HEK293T (cell line): ENCODE measurements around the gene TRAPPC2.

Experiments used
- CTCF ChIA-PET: fragments of 350-600 bp; formaldehyde crosslinking; extraction: SDS; loops from one replicate; lab custom pipeline; 2021; ENCODE audit warnings: antibody characterized with exemption, inconsistent platforms; lab: Yijun Ruan, JAX
- POLR2A ChIA-PET: fragments of 350-600 bp; formaldehyde crosslinking; extraction: SDS; loops from one replicate; lab custom pipeline; 2020; ENCODE audit warnings: antibody characterized with exemption, inconsistent platforms; lab: Yijun Ruan, JAX
- DNase-seq: peaks from one replicate; pipeline ENCODE4 v3.0.0; 2012; ENCODE audit warnings: mixed read lengths; ENCODE audit errors: extremely low spot score
- ARNT ChIP-seq: fragments of 450-650 bp; IDR thresholded peaks from 2 replicates; pipeline ENCODE4 v1.6.1; 2017; ENCODE audit warnings: mild to moderate bottlenecking
- BHLHE40 ChIP-seq: fragments of 450-650 bp; IDR thresholded peaks from 2 replicates; pipeline ENCODE4 v1.6.1; 2016; ENCODE audit warnings: mild to moderate bottlenecking, moderate library complexity, borderline replicate concordance
- CTBP1 ChIP-seq: fragments of 450-650 bp; IDR thresholded peaks from 2 replicates; pipeline ENCODE4 v1.6.1; 2016; ENCODE audit warnings: borderline replicate concordance
- ELF4 ChIP-seq: fragments of 450-650 bp; IDR thresholded peaks from 2 replicates; pipeline ENCODE4 v1.6.1; 2017; ENCODE audit warnings: antibody characterized with exemption
- FOXA1 ChIP-seq: fragments of 450-650 bp; IDR thresholded peaks from 2 replicates; pipeline ENCODE4 v1.6.1; 2016; ENCODE audit warnings: mild to moderate bottlenecking
- FOXK2 ChIP-seq: fragments of 450-650 bp; IDR thresholded peaks from 2 replicates; pipeline ENCODE4 v1.6.1; 2016; ENCODE audit warnings: mild to moderate bottlenecking
- FOXM1 ChIP-seq: fragments of 450-650 bp; IDR thresholded peaks from 2 replicates; pipeline ENCODE4 v1.6.1; 2017; ENCODE audit warnings: mild to moderate bottlenecking, borderline replicate concordance
- HDGF ChIP-seq: fragments of 450-650 bp; IDR thresholded peaks from 2 replicates; pipeline ENCODE4 v1.6.1; 2017; ENCODE audit warnings: antibody characterized with exemption, borderline replicate concordance
- L3MBTL2 ChIP-seq: fragments of 450-650 bp; conservative IDR thresholded peaks from 2 replicates; pipeline ENCODE4 v1.6.1; 2016; ENCODE audit warnings: mild to moderate bottlenecking
- LEF1 ChIP-seq: fragments of 450-650 bp; IDR thresholded peaks from 2 replicates; pipeline ENCODE4 v1.6.1; 2017; ENCODE audit warnings: mild to moderate bottlenecking, borderline replicate concordance
- NFRKB ChIP-seq: fragments of 450-650 bp; IDR thresholded peaks from 2 replicates; pipeline ENCODE4 v1.6.1; 2016; ENCODE audit warnings: mild to moderate bottlenecking, moderate library complexity
- PKNOX1 ChIP-seq: fragments of 450-650 bp; IDR thresholded peaks from 2 replicates; pipeline ENCODE4 v1.6.1; 2016
- SP1 ChIP-seq: fragments of 450-650 bp; IDR thresholded peaks from 2 replicates; pipeline ENCODE4 v1.6.1; 2017
- SUZ12 ChIP-seq: fragments of 450-650 bp; IDR thresholded peaks from 2 replicates; pipeline ENCODE4 v1.6.1; 2016; ENCODE audit warnings: mild to moderate bottlenecking
- TARDBP ChIP-seq: fragments of 450-650 bp; IDR thresholded peaks from 2 replicates; pipeline ENCODE4 v1.6.1; 2016
- ZNF384 ChIP-seq: fragments of 450-650 bp; IDR thresholded peaks from 2 replicates; pipeline ENCODE4 v1.6.1; 2016

TRAPPC2 gene

DNA sequence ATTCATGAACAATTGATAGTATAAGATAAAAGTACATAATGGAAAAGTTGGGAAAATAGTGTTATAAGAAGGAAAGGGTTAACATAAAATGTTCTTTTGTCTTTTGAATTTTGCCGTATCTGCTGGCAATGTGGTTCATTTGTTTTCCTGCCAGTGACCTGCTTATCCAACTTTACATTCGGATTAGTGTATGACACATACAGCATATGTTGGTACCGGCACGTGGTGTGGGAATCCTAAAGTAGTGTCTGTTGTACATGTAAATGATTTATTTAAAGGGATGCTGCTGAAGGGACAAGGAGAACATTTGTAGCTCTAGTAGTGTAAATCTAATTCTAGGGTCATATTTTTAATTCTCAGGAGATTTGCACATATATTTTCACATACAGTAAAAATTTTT is 34.0 kb downstream of the TRAPPC2 start:
- DNase-seq = no peak
- TF ChIP-seq BHLHE40 = no peak
- no peak for TF ChIP-seq ZNF384
- TF ChIP-seq TARDBP = no peak
- no peak for TF ChIP-seq CTBP1
- TF ChIP-seq ELF4 = no peak
- no peak for TF ChIP-seq FOXK2
- no peak for TF ChIP-seq L3MBTL2
- no peak for TF ChIP-seq FOXA1
- TF ChIP-seq LEF1 = no peak
- no peak for TF ChIP-seq ARNT
- no peak for TF ChIP-seq NFRKB
- TF ChIP-seq SUZ12 = no peak
- no peak for TF ChIP-seq PKNOX1
- no peak for TF ChIP-seq SP1
- no peak for TF ChIP-seq FOXM1
- no peak for TF ChIP-seq HDGF
- ChIA-PET CTCF (no interaction called here), POLR2A (no interaction called here)

GRCh38 chrX:13699183-13699826 is 35.1 kb downstream of the TRAPPC2 start:
- no peak for DNase-seq
- TF ChIP-seq ZNF384 = no peak
- TF ChIP-seq SP1 = no peak
- TF ChIP-seq FOXK2 = no peak
- POLR2A ChIA-PET = no interaction called here
- CTCF ChIA-PET = no interaction called here

- CTCF ChIA-PET = no interaction called here
- POLR2A ChIA-PET = no interaction called here
- TF ChIP-seq L3MBTL2 = no peak
- no peak for TF ChIP-seq FOXM1
- TF ChIP-seq TARDBP = no peak
- TF ChIP-seq CTBP1 = no peak
- TF ChIP-seq BHLHE40 = no peak
- TF ChIP-seq ARNT = no peak
- TF ChIP-seq ZNF384 = no peak
- no peak for TF ChIP-seq NFRKB
- no peak for TF ChIP-seq PKNOX1
- TF ChIP-seq FOXA1 = no peak
- TF ChIP-seq HDGF = no peak
- no peak for TF ChIP-seq LEF1
- no peak for TF ChIP-seq SP1
- no peak for TF ChIP-seq SUZ12
- no peak for TF ChIP-seq FOXK2
- TF ChIP-seq ELF4 = no peak
- no peak for DNase-seq
Observed at GRCh38 chrX:13698432-13698831, 36.0 kb downstream of the TRAPPC2 start.

DNA sequence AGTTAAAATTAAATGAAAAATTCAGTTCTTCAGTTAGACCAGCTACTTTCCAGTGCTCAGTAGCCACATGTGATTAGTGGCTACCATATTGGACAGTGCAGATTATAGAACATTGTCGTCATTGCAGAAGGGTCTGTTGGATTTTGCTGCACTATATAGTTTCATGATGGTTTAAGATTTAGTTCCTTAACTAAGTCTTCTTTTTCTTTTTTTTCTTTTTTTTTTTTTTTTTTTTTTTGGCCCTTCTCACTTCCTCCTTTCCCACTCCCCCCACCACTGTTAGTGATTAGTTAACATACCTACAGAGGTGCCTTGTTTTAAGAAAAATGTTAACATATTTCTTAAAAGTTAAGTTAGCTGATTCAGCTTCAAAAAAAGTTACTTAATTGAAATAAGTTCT is 36.4 kb downstream of the TRAPPC2 start:
- DNase-seq = no peak
- POLR2A ChIA-PET = no interaction called here
- CTCF ChIA-PET = no interaction called here
- TF ChIP-seq PKNOX1 = no peak
- TF ChIP-seq L3MBTL2 = no peak
- TF ChIP-seq LEF1 = no peak
- no peak for TF ChIP-seq FOXA1
- no peak for TF ChIP-seq BHLHE40
- no peak for TF ChIP-seq TARDBP

DNA sequence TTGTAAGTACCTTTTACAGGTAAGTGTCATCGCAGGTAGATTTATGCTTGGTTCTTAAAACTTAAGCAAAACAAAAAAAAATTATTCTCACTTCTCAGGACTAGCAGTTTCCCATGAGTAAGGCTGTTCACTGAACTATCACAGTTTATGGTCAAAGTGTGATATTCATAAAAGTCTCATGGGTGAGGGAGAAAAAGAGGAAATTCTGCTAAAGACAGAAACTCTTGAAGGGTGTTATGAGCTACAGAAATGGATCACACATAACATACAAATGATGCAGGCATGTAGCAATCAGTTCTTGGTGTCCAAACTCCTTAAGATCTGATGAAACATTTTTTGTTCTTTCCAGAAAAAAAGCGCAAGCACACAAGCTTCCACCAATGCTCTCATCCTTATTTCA is 37.0 kb downstream of the TRAPPC2 start:
- ChIA-PET POLR2A (no interaction called here), CTCF (no interaction called here)
- TF ChIP-seq SUZ12 (no peak), ELF4 (no peak), L3MBTL2 (no peak), ZNF384 (no peak), LEF1 (no peak), FOXA1 (no peak), CTBP1 (no peak), BHLHE40 (no peak), ARNT (no peak), HDGF (no peak), TARDBP (no peak), FOXK2 (no peak), PKNOX1 (no peak), NFRKB (no peak), FOXM1 (no peak), SP1 (no peak)
- no peak for DNase-seq

GRCh38 chrX:13695601-13696115 is 38.8 kb downstream of the TRAPPC2 start:
- ChIA-PET CTCF (no interaction called here), POLR2A (interaction anchor here (4.7 kb wide), 1 partner anchor 39 kb away, joined by 26 read pairs; the partner anchor contains the start of genes OFD1 and TRAPPC2)
- TF ChIP-seq NFRKB (no peak), ARNT (no peak), ZNF384 (no peak)
- no peak for DNase-seq
